H1 (cell line): ENCODE data around the gene MRPL16.

ENCODE experiments used
- CBX8 ChIP-seq: fragments of 300-800, 300-1000 bp; sonication (generic); IDR thresholded peaks from 2 replicates; pipeline ENCODE4 v1.7.1; 2016; ENCODE audit warnings: low read depth, low read length, borderline replicate concordance
- EP300 ChIP-seq, 2 experiments: IDR thresholded peaks; 1 replicate in 1 of 2; 2 replicates in 1 of 2; pipeline ENCODE4 v1.6.1; 2011 to 2012; ENCODE audit warnings: low read depth in 2 of 2, low read length in 2 of 2, mild to moderate bottlenecking in 2 of 2, borderline replicate concordance in 1 of 2, inconsistent platforms in 1 of 2, moderate library complexity in 1 of 2
- HDAC2 ChIP-seq, 2 experiments: fragments of 300-600 bp in 1 of 2; sonication (generic) in 1 of 2; IDR thresholded peaks; 2 replicates each; pipeline ENCODE4 v1.6.1; 2011 to 2012; ENCODE audit warnings: low read depth in 2 of 2, low read length in 2 of 2, mild to moderate bottlenecking in 2 of 2, moderate library complexity in 2 of 2, borderline replicate concordance in 1 of 2, inconsistent platforms in 1 of 2
- KDM1A ChIP-seq: fragments of 200-600, 300-600 bp; sonication (generic); IDR thresholded peaks from 2 replicates; pipeline ENCODE4 v1.7.1; 2016; ENCODE audit warnings: mild to moderate bottlenecking, low read length, borderline replicate concordance
- POLR2A ChIP-seq, 2 experiments: IDR thresholded peaks; 1 replicate in 1 of 2; 2 replicates in 1 of 2; pipeline ENCODE4 v1.6.1; 2011; ENCODE audit warnings: low read depth in 2 of 2, low read length in 2 of 2, mild to moderate bottlenecking in 2 of 2; ENCODE audit errors: control extremely low read depth in 1 of 2
- TF ChIP-seq, protein P1 (sequence below), 3 experiments: IDR thresholded peaks; 1 replicate in 2 of 3; 2 replicates in 1 of 3; pipeline versions ENCODE4 v1.5.1 to v1.6.1; 2011; ENCODE audit warnings: low read length in 3 of 3, mild to moderate bottlenecking in 3 of 3, inconsistent platforms in 2 of 3, low read depth in 1 of 3, moderate library complexity in 1 of 3; ENCODE audit not compliant: insufficient read depth in 1 of 3; ENCODE audit errors: control extremely low read depth in 1 of 3

- TF ChIP-seq, protein P1, sequence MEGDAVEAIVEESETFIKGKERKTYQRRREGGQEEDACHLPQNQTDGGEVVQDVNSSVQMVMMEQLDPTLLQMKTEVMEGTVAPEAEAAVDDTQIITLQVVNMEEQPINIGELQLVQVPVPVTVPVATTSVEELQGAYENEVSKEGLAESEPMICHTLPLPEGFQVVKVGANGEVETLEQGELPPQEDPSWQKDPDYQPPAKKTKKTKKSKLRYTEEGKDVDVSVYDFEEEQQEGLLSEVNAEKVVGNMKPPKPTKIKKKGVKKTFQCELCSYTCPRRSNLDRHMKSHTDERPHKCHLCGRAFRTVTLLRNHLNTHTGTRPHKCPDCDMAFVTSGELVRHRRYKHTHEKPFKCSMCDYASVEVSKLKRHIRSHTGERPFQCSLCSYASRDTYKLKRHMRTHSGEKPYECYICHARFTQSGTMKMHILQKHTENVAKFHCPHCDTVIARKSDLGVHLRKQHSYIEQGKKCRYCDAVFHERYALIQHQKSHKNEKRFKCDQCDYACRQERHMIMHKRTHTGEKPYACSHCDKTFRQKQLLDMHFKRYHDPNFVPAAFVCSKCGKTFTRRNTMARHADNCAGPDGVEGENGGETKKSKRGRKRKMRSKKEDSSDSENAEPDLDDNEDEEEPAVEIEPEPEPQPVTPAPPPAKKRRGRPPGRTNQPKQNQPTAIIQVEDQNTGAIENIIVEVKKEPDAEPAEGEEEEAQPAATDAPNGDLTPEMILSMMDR (IDR thresholded peaks at IDR 0.05; ENCODE audit: control extremely low read depth in 1 of 3, insufficient read depth in 1 of 3, low read depth in 1 of 3, low read length in 3 of 3), result no peak
- TF ChIP-seq EP300 (IDR thresholded peaks at IDR 0.05; ENCODE audit: borderline replicate concordance in 1 of 2, low read depth in 2 of 2, low read length in 2 of 2), result no peak
- no peak for TF ChIP-seq HDAC2 (IDR thresholded peaks at IDR 0.05; ENCODE audit: borderline replicate concordance in 1 of 2, low read depth in 2 of 2, low read length in 2 of 2)
- no peak for TF ChIP-seq KDM1A
- TF ChIP-seq POLR2A (IDR thresholded peaks at IDR 0.05; ENCODE audit: control extremely low read depth in 1 of 2, low read depth in 2 of 2, low read length in 2 of 2), result no peak
- TF ChIP-seq CBX8, result no peak
These were observed 8.0 kb upstream of the MRPL16 start for GRCh38 chr11:59818572-59818971.
